Amygdala (tissue), 56 donors: ENCODE results near the gene MARVELD1.

Experiments
- DNase-seq, 56 donors: peaks; one replicate each; lab custom pipeline; 2025; lab: John Stamatoyannopoulos, UW

The MARVELD1 gene

DNA sequence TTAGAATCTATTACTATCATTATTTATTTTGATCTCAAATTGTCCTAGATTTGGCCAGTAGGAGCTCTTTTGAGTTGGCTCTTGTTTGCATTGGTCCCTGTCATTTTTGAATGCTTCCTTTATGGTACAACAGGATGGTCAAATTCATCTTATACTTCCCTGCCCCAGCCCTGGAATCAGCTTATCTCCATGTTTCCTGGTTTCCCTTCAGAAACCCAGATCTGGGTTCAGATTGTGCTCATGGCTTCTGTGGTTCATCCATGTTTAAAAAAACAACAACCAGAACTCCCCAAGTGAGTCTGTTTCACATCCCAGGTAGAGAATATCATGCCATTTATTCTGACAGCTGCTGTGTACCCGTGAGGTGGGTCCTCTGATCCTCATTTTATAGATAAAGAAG lies 34.0 kb downstream of the MARVELD1 start:
- DNase-seq, result no peak

DNA sequence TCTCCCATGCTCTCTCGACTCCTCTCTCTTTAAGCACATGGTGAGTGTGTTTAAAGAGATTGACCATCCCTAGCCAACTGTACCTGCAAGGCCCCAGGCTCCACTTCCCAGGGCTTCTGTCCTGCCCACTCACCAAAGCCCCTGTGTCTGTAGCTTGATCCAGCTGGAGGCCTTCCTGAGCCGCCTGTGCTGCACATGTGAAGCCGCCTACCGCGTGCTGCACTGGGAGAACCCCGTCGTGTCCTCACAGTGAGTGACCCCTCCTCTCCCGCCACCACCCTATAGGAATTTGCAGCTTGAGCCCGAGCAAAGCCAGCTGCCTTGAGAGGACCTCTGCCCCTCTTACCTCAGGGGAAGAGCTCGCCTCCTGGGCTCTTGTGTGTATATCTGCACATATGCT lies 34.6 kb downstream of the MARVELD1 start:
- no peak for DNase-seq

- DNase-seq, result no peak
Observed at GRCh38 chr10:97752956-97753355, 39.4 kb downstream of the MARVELD1 start.

GRCh38 chr10:97754726-97755125 lies 41.2 kb downstream of the MARVELD1 start:
- no peak for DNase-seq

DNA sequence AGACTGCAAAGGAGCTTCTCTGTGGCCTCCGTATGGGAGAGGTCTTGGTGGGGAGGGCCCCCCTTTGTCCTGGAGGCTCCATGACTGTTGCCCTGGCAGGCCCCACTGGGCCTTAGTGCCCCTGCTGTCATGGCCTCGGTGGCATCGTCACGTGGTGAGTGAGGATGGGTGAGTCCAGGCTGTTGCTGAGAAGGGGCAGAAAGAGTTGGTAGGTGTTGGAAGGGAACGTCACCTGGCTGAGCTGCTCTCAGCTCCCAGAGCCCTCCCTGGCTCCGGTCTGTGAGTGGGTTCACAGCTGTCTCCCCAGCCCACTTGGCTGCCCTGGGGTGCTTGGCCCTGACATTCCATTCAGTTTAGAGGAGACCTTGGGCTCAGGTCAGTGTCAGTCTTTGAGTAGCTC lies 42.2 kb downstream of the MARVELD1 start:
- no peak for DNase-seq

DNA sequence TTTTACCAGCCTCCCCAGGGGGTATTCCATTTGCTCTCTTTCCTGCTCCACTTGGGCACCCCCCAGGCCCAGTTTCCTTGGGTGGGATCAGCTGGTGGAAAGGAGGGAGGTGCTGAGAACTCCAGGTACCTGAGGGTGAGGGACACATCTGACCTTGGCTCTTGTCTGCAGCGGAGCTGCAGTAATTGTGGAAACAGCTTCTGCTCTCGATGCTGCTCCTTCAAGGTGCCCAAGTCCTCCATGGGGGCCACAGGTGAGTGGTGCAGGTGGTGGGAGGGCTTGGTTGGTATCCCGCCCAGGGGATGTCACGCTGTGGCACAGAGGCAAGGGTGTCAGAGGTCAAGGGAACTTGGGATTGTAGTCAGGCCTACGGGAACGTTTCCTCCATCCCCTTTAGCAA lies 43.9 kb downstream of the MARVELD1 start:
- no peak for DNase-seq

GRCh38 chr10:97759158-97759887 lies 45.8 kb downstream of the MARVELD1 start:
- DNase-seq, result peak in 43 of 56 donors; percentile 7 to 75 (median 30)

GRCh38 chr10:97759946-97760345 lies 46.4 kb downstream of the MARVELD1 start:
- no peak for DNase-seq

- DNase-seq, result no peak
Observed at GRCh38 chr10:97760461-97761257, 47.1 kb downstream of the MARVELD1 start.

- no peak for DNase-seq
Observed at GRCh38 chr10:97761331-97761865, 47.9 kb downstream of the MARVELD1 start.

GRCh38 chr10:97762056-97762455 lies 48.5 kb downstream of the MARVELD1 start:
- DNase-seq, result no peak

DNA sequence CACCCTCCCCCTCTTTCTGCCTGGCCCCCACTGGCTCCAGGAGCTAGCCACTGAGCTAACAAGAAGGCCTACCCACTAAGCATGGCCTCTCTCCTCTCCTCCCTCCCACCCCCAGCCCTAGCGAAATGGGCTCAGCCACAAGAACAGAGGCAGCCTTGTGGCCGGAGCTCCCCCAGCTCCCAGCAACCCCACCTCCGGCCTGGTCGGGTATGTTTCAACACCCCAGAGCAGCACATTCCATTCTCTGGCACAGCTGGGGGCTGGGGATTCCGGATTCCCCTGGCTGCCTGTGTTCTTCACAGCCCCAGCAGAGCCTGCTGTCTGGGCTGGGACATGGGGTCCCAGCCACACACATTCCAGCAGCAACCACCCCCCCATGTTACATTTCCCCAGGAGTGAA lies 49.3 kb downstream of the MARVELD1 start:
- no peak for DNase-seq

GRCh38 chr10:97763411-97763810 lies 49.9 kb downstream of the MARVELD1 start:
- DNase-seq, result no peak

DNA sequence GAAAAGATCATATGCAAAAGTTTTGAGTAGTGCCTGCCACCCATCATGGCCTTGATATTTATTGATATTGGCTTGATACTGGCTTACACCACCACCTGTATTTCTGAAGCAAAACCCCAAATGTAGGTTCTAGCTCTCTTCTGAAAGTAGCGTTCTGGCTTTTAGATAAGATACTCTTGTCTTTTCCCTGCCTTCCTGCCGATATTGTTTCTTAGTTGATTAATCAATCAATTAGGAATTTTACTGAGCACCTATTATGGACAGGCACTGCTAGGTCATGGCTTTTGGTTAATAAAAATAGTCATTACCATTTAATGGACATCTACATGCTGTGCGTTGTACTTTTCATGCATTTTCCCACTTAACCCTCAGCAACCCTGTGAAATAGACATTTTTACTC lies 50.4 kb downstream of the MARVELD1 start:
- no peak for DNase-seq

DNA sequence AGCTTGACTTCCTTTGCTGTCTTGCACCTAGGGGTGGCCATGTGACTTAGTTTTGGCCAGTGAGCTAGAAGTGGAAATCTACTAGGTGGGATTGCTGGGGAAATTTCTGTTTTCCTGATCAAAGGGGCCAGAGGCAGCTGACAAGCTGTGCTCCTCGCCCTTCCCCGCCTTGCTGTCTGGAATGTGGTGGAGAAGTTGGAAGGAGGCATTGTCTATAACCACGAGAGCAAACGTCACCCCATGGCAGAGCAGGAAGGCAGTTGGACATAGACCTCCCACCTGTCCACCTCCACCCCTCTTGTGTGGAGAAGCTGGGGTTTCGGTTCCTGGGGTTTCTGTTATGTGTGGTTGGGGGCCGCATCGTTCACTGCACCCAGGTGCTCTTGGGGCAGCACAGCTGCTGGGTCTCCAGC lies 51.0 kb downstream of the MARVELD1 start:
- no peak for DNase-seq

DNA sequence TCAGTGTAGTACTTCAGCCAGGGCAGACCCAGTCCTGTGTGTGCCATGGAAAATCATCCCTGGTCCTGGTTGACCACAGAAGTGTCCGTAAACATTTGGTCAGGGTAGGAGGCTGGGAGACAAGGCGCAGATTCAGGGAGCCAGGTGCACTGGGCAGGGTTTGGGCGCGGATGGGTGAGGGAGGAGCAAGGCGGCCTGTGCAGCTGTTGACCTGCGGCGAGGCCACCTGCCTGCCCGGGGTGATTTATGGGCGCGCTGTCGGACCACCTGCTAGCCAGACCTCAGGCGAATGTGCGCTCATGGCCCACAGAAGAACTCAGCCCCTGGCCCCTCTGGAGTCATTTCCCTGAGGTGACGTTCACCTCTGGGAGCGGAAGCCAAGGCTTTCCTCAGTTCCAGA lies 51.7 kb downstream of the MARVELD1 start:
- no peak for DNase-seq

DNA sequence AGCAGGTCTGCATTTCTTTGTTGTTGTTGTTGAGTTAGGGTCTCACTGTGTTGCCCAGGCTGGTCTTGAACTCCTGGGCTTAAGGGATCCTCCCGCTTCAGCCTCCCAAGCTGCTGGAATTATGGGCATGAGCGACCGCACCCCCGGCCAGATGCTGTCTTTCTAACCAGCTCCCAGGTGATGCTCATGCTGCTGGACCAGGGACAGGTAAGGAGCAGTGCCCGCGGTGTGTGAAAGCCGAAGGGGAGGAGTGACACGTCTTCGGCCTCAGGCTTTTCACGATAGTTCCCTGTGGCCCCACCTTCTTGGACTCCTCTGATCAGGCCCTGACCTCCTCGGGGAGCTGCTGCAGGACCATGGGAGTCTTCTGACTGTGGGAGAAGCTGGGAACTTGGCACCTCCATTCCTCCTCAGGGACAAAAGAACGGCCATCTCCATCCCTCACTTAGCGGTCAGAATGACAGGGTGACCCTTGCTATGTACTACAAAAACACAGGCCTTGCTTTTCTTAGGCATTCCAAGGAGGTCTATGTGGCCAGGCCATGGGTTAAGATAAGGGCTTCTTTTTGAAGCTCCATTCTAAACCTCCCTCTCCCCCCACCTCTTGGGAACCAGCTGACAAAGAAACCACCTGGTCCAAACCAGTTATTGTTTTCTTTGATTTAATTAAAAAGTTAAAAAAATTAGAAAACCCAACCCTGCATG lies 52.7 kb downstream of the MARVELD1 start:
- no peak for DNase-seq

DNA sequence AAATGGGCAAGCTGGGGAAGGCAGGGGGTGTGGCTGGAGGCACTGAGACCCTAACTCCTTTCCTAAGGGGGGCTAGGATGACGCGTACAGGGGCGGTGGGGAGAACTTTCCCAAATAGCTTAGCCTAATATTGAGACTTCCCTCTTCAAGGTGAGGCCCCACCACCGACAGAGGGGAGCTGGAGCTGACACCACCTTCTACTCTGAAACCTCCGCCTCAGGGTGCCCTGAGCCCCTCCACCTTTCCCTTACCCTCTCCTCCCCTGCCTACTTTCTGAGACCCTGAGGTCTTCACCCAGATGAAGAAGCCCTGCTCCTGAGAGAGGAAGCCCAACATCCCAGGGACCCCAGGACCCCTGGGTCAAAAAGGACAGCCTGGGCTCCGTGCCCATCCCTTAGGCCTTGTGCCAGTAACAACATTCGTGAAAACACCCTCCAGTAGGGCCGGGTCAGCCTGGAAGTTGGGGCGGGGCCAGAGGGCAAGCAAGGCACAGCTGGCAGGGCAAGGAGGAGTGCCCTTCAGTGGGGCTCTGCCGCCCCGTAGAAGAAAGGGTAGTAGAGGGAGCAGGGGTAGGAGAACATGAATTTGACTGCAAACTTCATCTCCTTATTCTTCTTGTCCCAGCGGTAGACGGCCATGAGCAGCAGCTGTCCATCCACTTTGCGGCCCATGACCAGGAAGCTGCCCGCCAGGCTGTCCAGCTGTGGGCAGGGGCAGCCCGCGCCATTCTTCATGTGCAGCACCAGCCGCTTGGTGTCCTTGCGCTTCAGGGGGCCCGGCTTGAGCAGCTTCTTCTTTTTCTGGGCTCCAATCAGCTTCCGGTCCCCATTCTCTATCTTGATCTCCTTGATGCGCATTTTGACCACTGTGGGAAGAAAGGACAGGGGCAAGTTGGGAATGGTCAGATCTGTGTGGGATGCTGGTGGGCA lies 53.7 kb downstream of the MARVELD1 start:
- no peak for DNase-seq
